DMS153 treated with DMSO at 0.1 percent for 48 hours (cell line): Measurements from ENCODE around the gene ZNF367.
A peak's percentile ranks its signal among the peaks of the same experiment; 100 is the strongest.

ENCODE experiments used
- DNase-seq: peaks from one replicate; lab custom pipeline; 2025; ENCODE audit not compliant: unreplicated experiment; lab: John Stamatoyannopoulos, UW

ZNF367 gene

GRCh38 chr9:96437454-96437853 lies 19.3 kb upstream of the ZNF367 start:
- DNase-seq = no peak

- DNase-seq = no peak
Observed at GRCh38 chr9:96436456-96437126, 18.4 kb upstream of the ZNF367 start.

- no peak for DNase-seq
Observed at GRCh38 chr9:96436063-96436455, 17.9 kb upstream of the ZNF367 start.

GRCh38 chr9:96435345-96435744 lies 17.2 kb upstream of the ZNF367 start:
- no peak for DNase-seq

- DNase-seq = no peak
Observed at GRCh38 chr9:96430377-96430776, 12.2 kb upstream of the ZNF367 start.

GRCh38 chr9:96429732-96430131 lies 11.6 kb upstream of the ZNF367 start:
- DNase-seq = no peak

- DNase-seq = no peak
Observed at GRCh38 chr9:96425500-96426169, 7.5 kb upstream of the ZNF367 start.

GRCh38 chr9:96423985-96424336 lies 5.8 kb upstream of the ZNF367 start:
- no peak for DNase-seq

- no peak for DNase-seq
Observed at GRCh38 chr9:96423322-96423984, 5.3 kb upstream of the ZNF367 start.

- peak; percentile 5 for DNase-seq
Observed at GRCh38 chr9:96420468-96421219, 2.5 kb upstream of the ZNF367 start.

- DNase-seq = no peak
Observed at GRCh38 chr9:96419691-96419969, 1.5 kb upstream of the ZNF367 start.

- DNase-seq = peak; percentile 60
Observed at GRCh38 chr9:96418920-96419690, 935 bp upstream of the ZNF367 start.

GRCh38 chr9:96417661-96418082 lies 498 bp downstream of the ZNF367 start:
- no peak for DNase-seq

GRCh38 chr9:96417051-96417586 lies 1.1 kb downstream of the ZNF367 start:
- peak; percentile 61 for DNase-seq

GRCh38 chr9:96413302-96414221 lies 4.6 kb downstream of the ZNF367 start:
- DNase-seq = peak; percentile 41

- DNase-seq = no peak
Observed at GRCh38 chr9:96412174-96412913, 5.8 kb downstream of the ZNF367 start.

GRCh38 chr9:96411129-96411838 lies 6.9 kb downstream of the ZNF367 start:
- no peak for DNase-seq
